Measurements from ENCODE around the gene ARID3A. TPM values are rescaled to one million over a fixed set of nuclear protein-coding genes. Genes with fewer than 3 reads are reported as not detected.

Gene ARID3A
- total and polyA plus RNA-seq, 2 of the 13 experiments (the other 11 are each of a cell fraction or from before 2014, with no cell fraction given), result 71.3 to 77.9 TPM

- peak; percentile 81; the same call in 1 of the 2 replicates for TF ChIP-seq ZHX2 (IDR thresholded peaks at IDR 0.05; ENCODE audit: low read depth)
- TF ChIP-seq ZHX2 (CRISPR knock-in tag; IDR thresholded peaks at IDR 0.05; ENCODE audit: borderline replicate concordance), result no peak
- no peak for TF ChIP-seq CERS6 (CRISPR knock-in tag; IDR thresholded peaks at IDR 0.05)
- no peak for TF ChIP-seq ARID3A (IDR thresholded peaks at IDR 0.05; ENCODE audit: low read depth, low read length)
- peak; percentile 39; the same call in 1 of the 2 replicates for TF ChIP-seq HOXA5 (CRISPR knock-in tag; IDR thresholded peaks at IDR 0.05)
- TF ChIP-seq PBX2 (CRISPR knock-in tag; IDR thresholded peaks at IDR 0.05), result no peak
- TF ChIP-seq CAMTA2 (CRISPR knock-in tag; IDR thresholded peaks at IDR 0.05; ENCODE audit: borderline replicate concordance), result no peak
- TF ChIP-seq YY1 (IDR thresholded peaks at IDR 0.05; ENCODE audit: insufficient read depth, insufficient replicate concordance, low read depth, low read length), result peak; percentile 97
- TF ChIP-seq RARA (CRISPR knock-in tag; IDR thresholded peaks at IDR 0.05), result no peak
- no peak for TF ChIP-seq ZBTB44 (CRISPR knock-in tag; IDR thresholded peaks at IDR 0.05)
- no peak for TF ChIP-seq IKZF4 (CRISPR knock-in tag; IDR thresholded peaks at IDR 0.05; ENCODE audit: borderline replicate concordance, low read depth, not compliant biosample characterization)
- no peak for TF ChIP-seq MED13 (CRISPR knock-in tag; IDR thresholded peaks at IDR 0.05)
- no peak for TF ChIP-seq ZNF331 (CRISPR knock-in tag; IDR thresholded peaks at IDR 0.05)
- TF ChIP-seq BCLAF1 (IDR thresholded peaks at IDR 0.05), result no peak
These were observed 95.1 kb downstream of the ARID3A start, which contains the start of gene TMEM259 (continued) for GRCh38 chr19:1020868-1021425.

Measured in HepG2 (cell line).